CD8-positive, alpha-beta memory T cell (primary cell): ENCODE data around the gene PPP2R1A. TPM values are rescaled to one million over a fixed set of nuclear protein-coding genes. Genes with fewer than 3 reads are reported as not detected.
A peak's percentile ranks its signal among the peaks of the same experiment; 100 is the strongest.

Experiments
- CTCF ChIA-PET: fragments of 350-600 bp; sonication (Branson Sonifier 250); formaldehyde crosslinking; loops from one replicate; lab custom pipeline; 2021; ENCODE audit warnings: antibody characterized with exemption; lab: Charles Lee
- POLR2A ChIA-PET: fragments of 350-600 bp; sonication (Branson Sonifier 250); formaldehyde crosslinking; loops from one replicate; lab custom pipeline; 2021; ENCODE audit warnings: antibody characterized with exemption; lab: Charles Lee
- DNase-seq, 5 donors: peaks; one replicate each; pipeline versions ENCODE4 v3.0.0 to v3.0.0-alpha.2; 2020 to 2022; ENCODE audit warnings: mixed read lengths in 1 of 5
- H3K27ac ChIP-seq: one replicate; pipeline ENCODE4 v1.7.0; 2013; ENCODE audit warnings: low read depth, mild to moderate bottlenecking, low read length, moderate library complexity
- H3K27me3 ChIP-seq: 2 replicates; pipeline ENCODE4 v1.7.0; 2013; ENCODE audit warnings: low read length, mild to moderate bottlenecking; ENCODE audit not compliant: insufficient read depth, poor library complexity, severe bottlenecking
- H3K36me3 ChIP-seq: 2 replicates; pipeline ENCODE4 v1.7.0; 2013; ENCODE audit warnings: mild to moderate bottlenecking, low read length, moderate library complexity; ENCODE audit not compliant: insufficient read depth
- H3K4me1 ChIP-seq: 2 replicates; pipeline ENCODE4 v1.7.0; 2013; ENCODE audit warnings: mild to moderate bottlenecking, low read length, moderate library complexity; ENCODE audit not compliant: insufficient read depth
- H3K4me3 ChIP-seq: 2 replicates; pipeline ENCODE4 v1.7.0; 2013; ENCODE audit warnings: mild to moderate bottlenecking, low read length
- H3K9me3 ChIP-seq: 2 replicates; pipeline ENCODE4 v1.7.0; 2013; ENCODE audit warnings: mild to moderate bottlenecking, low read length
- H3K27ac Mint-ChIP-seq, 8 donors: one replicate each; pipeline ENCODE4 v1.8.0; 2020 to 2021; ENCODE audit warnings: mixed read lengths in 8 of 8, mild to moderate bottlenecking in 6 of 8, inconsistent platforms in 3 of 8, moderate library complexity in 3 of 8
- H3K27me3 Mint-ChIP-seq, 2 donors: one replicate each; pipeline ENCODE4 v1.8.0; 2020 to 2021; ENCODE audit warnings: mixed read lengths in 2 of 2, mild to moderate bottlenecking in 1 of 2, moderate library complexity in 1 of 2
- H3K36me3 Mint-ChIP-seq, 3 donors: one replicate each; pipeline ENCODE4 v1.8.0; 2020 to 2021; ENCODE audit warnings: mixed read lengths in 3 of 3, inconsistent platforms in 1 of 3, mild to moderate bottlenecking in 1 of 3
- H3K4me1 Mint-ChIP-seq, 3 donors: one replicate each; pipeline ENCODE4 v1.8.0; 2020 to 2021; ENCODE audit warnings: mixed read lengths in 3 of 3, inconsistent platforms in 1 of 3, mild to moderate bottlenecking in 1 of 3
- H3K4me3 Mint-ChIP-seq, 7 donors: one replicate each; pipeline ENCODE4 v1.8.0; 2020 to 2021; ENCODE audit warnings: mixed read lengths in 7 of 7, mild to moderate bottlenecking in 6 of 7, moderate library complexity in 4 of 7, inconsistent platforms in 2 of 7
- H3K9me3 Mint-ChIP-seq, 5 donors: one replicate each; pipeline ENCODE4 v1.8.0; 2020 to 2022; ENCODE audit warnings: mixed read lengths in 5 of 5, mild to moderate bottlenecking in 3 of 5, moderate library complexity in 2 of 5, inconsistent platforms in 1 of 5
- polyA plus RNA-seq: library from polyadenylated mRNA; unstranded; fragments of 300-500 nt; fragmentation: Illumina TruSeq; gene quantifications from one replicate; pipeline ENCODE4 v1.2.3, GENCODE V29; 2021
- total RNA-seq, 2 experiments: library from RNA; stranded (reverse); gene quantifications; one replicate each; pipeline ENCODE4 v1.2.3, GENCODE V29; 2021

PPP2R1A gene
- total and polyA plus RNA-seq, 3 experiments from 2014 or later: 200 to 250 (median 232) TPM

- Histone ChIP-seq H3K27ac (no peak overlapping the region), H3K36me3 (peaks cover 66% of the 10 kb centered on the region), H3K27me3 (no peaks in the 10 kb centered on the region), H3K9me3 (no peaks in the 10 kb centered on the region), H3K4me3 (no peak overlapping the region), H3K4me1 (peaks cover 6% of the 10 kb centered on the region)
- no peaks in the 10 kb centered on the region for H3K27me3 Mint-ChIP-seq
- H3K4me3 Mint-ChIP-seq: no peak overlapping the region
- DNase-seq: no peak
- peaks cover 11 to 90% (median 28%) of the 10 kb centered on the region in 3 donors for H3K36me3 Mint-ChIP-seq
- ChIA-PET POLR2A (no interaction called here), CTCF (no interaction called here)
- no peaks in the 10 kb centered on the region for H3K9me3 Mint-ChIP-seq
- peaks cover 44 to 76% (median 50%) of the 10 kb centered on the region in 3 donors for H3K4me1 Mint-ChIP-seq
- peak overlapping the region in 3 of 8 donors; percentile 36 to 85 (median 50) for H3K27ac Mint-ChIP-seq
These were observed 16.6 kb downstream of the PPP2R1A start for GRCh38 chr19:52206481-52206880.

GRCh38 chr19:52211203-52211602 is 21.4 kb downstream of the PPP2R1A start:
- peaks cover 64% of the 10 kb centered on the region for H3K36me3 ChIP-seq
- H3K4me3 ChIP-seq: no peak overlapping the region
- Mint-ChIP-seq H3K27me3 (no peaks in the 10 kb centered on the region), H3K4me1 (peaks cover 9 to 29% (median 15%) of the 10 kb centered on the region in 3 donors), H3K36me3 (peaks cover 14 to 90% (median 16%) of the 10 kb centered on the region in 3 donors), H3K4me3 (no peak overlapping the region), H3K27ac (no peak overlapping the region), H3K9me3 (no peaks in the 10 kb centered on the region)
- DNase-seq: no peak
- peaks cover 6% of the 10 kb centered on the region for H3K4me1 ChIP-seq
- H3K27me3 ChIP-seq: no peaks in the 10 kb centered on the region
- H3K9me3 ChIP-seq: no peaks in the 10 kb centered on the region
- ChIA-PET POLR2A (no interaction called here), CTCF (interaction anchor here (1.4 kb wide), 1 partner anchor 12 kb away, joined by 3 read pairs; no protein-coding TSS in a partner anchor)
- H3K27ac ChIP-seq: no peak overlapping the region

- Mint-ChIP-seq H3K36me3 (peaks cover 14 to 88% (median 20%) of the 10 kb centered on the region in 3 donors), H3K27me3 (no peaks in the 10 kb centered on the region), H3K9me3 (no peaks in the 10 kb centered on the region), H3K4me1 (peaks cover 6 to 21% (median 13%) of the 10 kb centered on the region in 3 donors), H3K27ac (no peak overlapping the region), H3K4me3 (no peak overlapping the region)
- Histone ChIP-seq H3K4me1 (no peaks in the 10 kb centered on the region), H3K27ac (no peak overlapping the region), H3K36me3 (peaks cover 61% of the 10 kb centered on the region), H3K27me3 (no peaks in the 10 kb centered on the region), H3K4me3 (no peak overlapping the region), H3K9me3 (no peaks in the 10 kb centered on the region)
- ChIA-PET CTCF (interaction anchor here (0.8 kb wide), 1 partner anchor 72 kb away, joined by 3 read pairs; the partner anchor contains the start of gene ZNF616), POLR2A (no interaction called here)
- no peak for DNase-seq
These were observed 22.2 kb downstream of the PPP2R1A start for GRCh38 chr19:52211926-52212571.

- Mint-ChIP-seq H3K36me3 (peaks cover 20 to 88% (median 26%) of the 10 kb centered on the region in 3 donors), H3K27ac (peak overlapping the region in 4 of 8 donors; percentile 9 to 76 (median 48)), H3K9me3 (no peaks in the 10 kb centered on the region), H3K27me3 (no peaks in the 10 kb centered on the region), H3K4me3 (no peak overlapping the region), H3K4me1 (peaks cover 8 to 16% (median 11%) of the 10 kb centered on the region in 3 donors)
- Histone ChIP-seq H3K4me1 (no peaks in the 10 kb centered on the region), H3K27ac (no peak overlapping the region), H3K9me3 (no peaks in the 10 kb centered on the region), H3K36me3 (peaks cover 65% of the 10 kb centered on the region), H3K27me3 (no peaks in the 10 kb centered on the region), H3K4me3 (no peak overlapping the region)
- CTCF ChIA-PET: interaction anchor here (0.8 kb wide), 1 partner anchor 73 kb away, joined by 3 read pairs; the partner anchor contains the start of gene ZNF616
- DNase-seq: no peak
- POLR2A ChIA-PET: no interaction called here
These were observed 22.9 kb downstream of the PPP2R1A start for GRCh38 chr19:52212572-52213255.

- peaks cover 25 to 91% (median 33%) of the 10 kb centered on the region in 3 donors for H3K36me3 Mint-ChIP-seq
- Histone ChIP-seq H3K9me3 (no peaks in the 10 kb centered on the region), H3K4me3 (no peak overlapping the region), H3K27ac (no peak overlapping the region), H3K36me3 (peaks cover 72% of the 10 kb centered on the region), H3K4me1 (no peaks in the 10 kb centered on the region), H3K27me3 (no peaks in the 10 kb centered on the region)
- H3K4me3 Mint-ChIP-seq: no peak overlapping the region
- no peaks in the 10 kb centered on the region for H3K27me3 Mint-ChIP-seq
- POLR2A ChIA-PET: no interaction called here
- DNase-seq: no peak
- H3K9me3 Mint-ChIP-seq: no peaks in the 10 kb centered on the region
- peak overlapping the region in 1 of 8 donors; percentile 79 for H3K27ac Mint-ChIP-seq
- H3K4me1 Mint-ChIP-seq: peaks cover 8 to 11% (median 8%) of the 10 kb centered on the region in 3 donors
- CTCF ChIA-PET: interaction anchor here (0.9 kb wide), 1 partner anchor 23 kb away, joined by 3 read pairs; no protein-coding TSS in a partner anchor
These were observed 24.4 kb downstream of the PPP2R1A start for GRCh38 chr19:52214241-52214640.

- DNase-seq: no peak
- H3K27ac Mint-ChIP-seq: peak overlapping the region in 1 of 8 donors; percentile 73
- Histone ChIP-seq H3K27ac (no peak overlapping the region), H3K9me3 (no peaks in the 10 kb centered on the region), H3K4me3 (no peak overlapping the region), H3K36me3 (peaks cover 85% of the 10 kb centered on the region), H3K4me1 (no peaks in the 10 kb centered on the region), H3K27me3 (no peaks in the 10 kb centered on the region)
- H3K4me1 Mint-ChIP-seq: peaks cover 0 to 3% (median 2%) of the 10 kb centered on the region in 3 donors
- ChIA-PET CTCF (no interaction called here), POLR2A (no interaction called here)
- H3K9me3 Mint-ChIP-seq: no peaks in the 10 kb centered on the region
- no peak overlapping the region for H3K4me3 Mint-ChIP-seq
- peaks cover 38 to 96% (median 40%) of the 10 kb centered on the region in 3 donors for H3K36me3 Mint-ChIP-seq
- H3K27me3 Mint-ChIP-seq: no peaks in the 10 kb centered on the region
These were observed 26.5 kb downstream of the PPP2R1A start for GRCh38 chr19:52216401-52216800.

GRCh38 chr19:52217576-52217975 is 27.7 kb downstream of the PPP2R1A start:
- H3K4me1 ChIP-seq: no peaks in the 10 kb centered on the region
- CTCF ChIA-PET: no interaction called here
- no peaks in the 10 kb centered on the region for H3K9me3 ChIP-seq
- Mint-ChIP-seq H3K4me1 (peaks cover 0 to 2% (median 0%) of the 10 kb centered on the region in 3 donors), H3K4me3 (no peak overlapping the region), H3K27ac (peak overlapping the region in 3 of 8 donors; percentile 33 to 92 (median 55)), H3K27me3 (no peaks in the 10 kb centered on the region), H3K9me3 (no peaks in the 10 kb centered on the region), H3K36me3 (peaks cover 37 to 96% (median 39%) of the 10 kb centered on the region in 3 donors)
- no peaks in the 10 kb centered on the region for H3K27me3 ChIP-seq
- no peak overlapping the region for H3K4me3 ChIP-seq
- no peak for DNase-seq
- peaks cover 83% of the 10 kb centered on the region for H3K36me3 ChIP-seq
- POLR2A ChIA-PET: no interaction called here
- no peak overlapping the region for H3K27ac ChIP-seq

GRCh38 chr19:52219611-52220010 is 29.8 kb downstream of the PPP2R1A start:
- Histone ChIP-seq H3K4me1 (no peaks in the 10 kb centered on the region), H3K36me3 (peaks cover 85% of the 10 kb centered on the region), H3K4me3 (no peak overlapping the region), H3K9me3 (no peaks in the 10 kb centered on the region), H3K27ac (no peak overlapping the region), H3K27me3 (no peaks in the 10 kb centered on the region)
- Mint-ChIP-seq H3K9me3 (no peaks in the 10 kb centered on the region), H3K4me3 (peak overlapping the region in 1 of 7 donors; percentile 70), H3K27ac (peak overlapping the region in 3 of 8 donors; percentile 32 to 96 (median 45)), H3K36me3 (peaks cover 32 to 96% (median 50%) of the 10 kb centered on the region in 3 donors), H3K27me3 (no peaks in the 10 kb centered on the region), H3K4me1 (peaks cover 0 to 2% (median 0%) of the 10 kb centered on the region in 3 donors)
- DNase-seq: no peak
- POLR2A ChIA-PET: no interaction called here
- CTCF ChIA-PET: no interaction called here
